ENCODE data around the gene MINDY4.

MINDY4 gene

DNA sequence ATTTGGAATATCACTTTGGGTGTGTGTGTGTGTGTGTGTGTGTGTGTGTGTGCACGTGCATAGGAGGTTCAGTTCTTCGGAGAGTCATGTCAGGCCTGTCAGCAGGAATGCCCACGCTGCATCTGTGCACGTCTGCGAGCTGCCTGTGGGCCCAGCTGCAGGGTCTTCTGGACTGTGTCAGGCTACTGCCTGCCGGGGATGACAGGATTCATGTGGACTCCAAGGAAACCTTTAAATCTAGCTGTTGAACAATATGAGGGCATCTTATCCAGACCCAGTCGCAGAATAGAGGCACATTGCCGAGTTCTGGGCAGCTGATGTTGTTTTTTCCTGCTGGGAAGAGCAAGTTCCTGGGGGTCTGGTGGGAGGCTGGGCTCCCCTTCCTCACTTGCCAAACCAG is 159.4 kb downstream of the MINDY4 start:
- no peak for DNase-seq (ENCODE audit: low read depth in 2 of 2)

- DNase-seq (ENCODE audit: low read depth in 2 of 2) = no peak
Observed at GRCh38 chr7:30931161-30931928, 160.1 kb downstream of the MINDY4 start.

DNA sequence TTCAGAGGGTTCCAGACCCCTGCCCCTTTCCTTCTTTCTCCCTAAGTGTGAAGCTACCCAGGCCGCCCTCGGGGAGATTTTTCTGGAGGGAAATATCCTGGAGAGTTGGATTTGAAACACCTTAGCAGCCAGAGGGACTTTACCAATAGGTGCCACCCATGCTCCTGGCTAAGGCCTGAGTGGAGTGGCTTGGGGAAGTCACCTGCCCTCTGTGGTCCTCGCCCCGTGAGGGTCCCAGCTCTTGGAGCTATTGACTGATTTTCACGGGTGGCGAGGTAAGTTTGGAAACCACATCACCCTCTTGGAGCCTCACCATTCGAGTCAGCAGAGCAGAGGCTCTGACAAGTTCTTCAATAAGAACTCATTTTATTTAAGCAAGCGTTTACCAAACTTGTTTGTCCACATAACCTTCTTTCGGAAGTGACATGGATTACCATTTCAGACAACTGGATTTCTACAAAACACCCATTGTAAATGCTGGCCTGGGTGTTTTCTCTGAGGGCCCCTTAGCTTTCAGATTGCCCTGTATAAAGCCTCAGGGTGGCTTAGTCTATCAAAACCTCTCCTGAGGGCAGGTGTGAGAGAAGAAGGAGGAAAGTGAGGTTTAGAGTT is 160.8 kb downstream of the MINDY4 start:
- no peak for DNase-seq (ENCODE audit: low read depth in 2 of 2)

GRCh38 chr7:30932562-30932961 is 161.3 kb downstream of the MINDY4 start:
- no peak for DNase-seq (ENCODE audit: low read depth in 2 of 2)

- no peak for DNase-seq (ENCODE audit: low read depth in 2 of 2)
Observed at GRCh38 chr7:30933124-30933974, 162.1 kb downstream of the MINDY4 start.

GRCh38 chr7:30934225-30934624 is 163.0 kb downstream of the MINDY4 start:
- no peak for DNase-seq (ENCODE audit: low read depth in 2 of 2)

- no peak for DNase-seq (ENCODE audit: low read depth in 2 of 2)
Observed at GRCh38 chr7:30934732-30935568, 163.7 kb downstream of the MINDY4 start.

- DNase-seq (ENCODE audit: low read depth in 2 of 2) = no peak
Observed at GRCh38 chr7:30935569-30935877, 164.3 kb downstream of the MINDY4 start.

DNA sequence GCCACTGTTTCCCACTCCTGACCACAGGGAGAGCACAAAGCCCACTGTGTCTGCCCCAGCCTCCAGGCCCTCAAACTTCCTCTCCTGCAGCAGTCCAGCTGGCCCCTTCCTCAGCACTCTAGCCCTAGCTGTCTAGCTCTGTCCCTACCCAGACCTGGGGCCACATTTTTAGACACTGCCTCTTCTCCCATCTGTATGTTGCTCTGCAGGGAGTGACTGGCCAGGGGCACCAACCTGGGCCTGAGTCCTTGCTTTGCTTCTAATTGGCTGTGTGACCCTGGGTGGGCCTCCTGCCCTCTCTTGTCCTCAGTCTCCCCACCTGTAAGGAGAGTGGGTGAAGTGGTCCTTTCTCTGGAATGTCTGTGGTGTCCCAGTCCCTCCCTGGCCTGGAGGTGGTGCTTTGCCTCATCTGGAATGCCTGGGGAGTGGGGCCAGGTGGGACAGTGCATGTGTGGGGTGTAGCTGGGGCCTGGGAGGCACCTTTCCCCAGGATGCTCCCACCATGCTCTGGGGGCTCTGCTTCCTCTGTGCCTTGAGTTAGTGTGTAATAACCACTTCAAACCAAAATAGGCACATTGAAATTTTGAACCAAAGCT is 165.5 kb downstream of the MINDY4 start:
- no peak for DNase-seq (ENCODE audit: low read depth in 2 of 2)

DNA sequence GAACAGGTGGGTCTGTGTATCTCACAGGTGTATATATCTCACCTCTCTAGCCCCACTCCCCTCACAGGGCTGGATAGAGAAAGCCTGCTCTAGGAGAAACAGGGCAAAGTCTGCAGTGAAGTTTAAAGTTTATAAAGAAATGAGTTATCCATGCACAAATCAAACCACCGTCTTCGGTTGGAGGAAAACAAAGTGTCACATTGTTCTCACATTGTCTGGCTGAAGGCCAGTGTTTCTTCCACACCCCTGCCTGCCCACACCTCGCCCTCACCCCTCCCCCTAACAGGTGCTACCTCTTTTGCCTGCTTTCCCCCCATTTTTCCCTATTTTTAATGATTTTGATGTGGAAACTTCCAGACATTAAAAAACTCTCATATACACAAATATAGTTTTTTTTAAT is 166.2 kb downstream of the MINDY4 start:
- no peak for DNase-seq (ENCODE audit: low read depth in 2 of 2)

DNA sequence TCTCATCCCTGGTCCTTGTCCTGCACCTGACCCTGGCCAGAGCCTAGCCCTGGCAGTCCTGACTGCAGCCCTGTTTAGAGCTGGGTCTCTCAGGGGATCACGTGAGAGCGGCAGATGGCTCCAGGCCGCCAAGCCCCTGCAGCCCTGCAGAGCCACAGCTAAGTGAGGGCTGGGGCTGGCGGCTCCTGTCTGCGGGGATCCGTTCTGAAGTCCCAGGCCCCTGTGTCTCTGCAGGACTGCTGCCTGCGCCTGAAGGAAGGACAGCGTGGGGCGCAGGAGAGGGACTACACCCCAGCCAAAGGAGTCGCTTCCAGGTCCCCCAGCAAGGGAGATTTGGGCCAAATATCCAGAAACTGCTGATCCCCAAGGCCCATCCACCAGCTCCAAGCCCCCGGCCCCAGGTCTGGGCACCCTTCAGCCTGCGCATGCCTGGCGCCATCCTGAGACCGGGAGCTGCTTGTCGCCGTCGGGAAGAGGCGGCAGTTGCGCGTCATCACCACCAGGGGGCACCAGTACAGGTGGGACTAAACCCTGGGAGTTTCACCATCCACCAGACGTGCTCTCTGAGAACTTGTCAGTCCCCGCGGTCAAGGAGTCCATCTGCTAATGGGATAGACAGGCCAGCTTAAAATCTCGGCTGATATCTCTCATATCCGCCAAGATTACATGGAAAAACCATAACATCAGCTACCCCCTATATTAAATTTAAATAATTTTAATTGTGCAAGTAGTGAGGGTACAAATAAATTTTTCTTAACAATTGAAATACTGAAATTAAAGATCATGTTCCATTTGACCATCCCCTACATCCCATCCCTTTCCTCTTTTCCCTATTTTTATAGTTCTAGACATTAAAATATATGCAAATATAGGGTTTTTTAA is 167.5 kb downstream of the MINDY4 start:
- peak; percentile 42 to 72 for DNase-seq (ENCODE audit: low read depth in 2 of 2)

GRCh38 chr7:30941582-30942323 is 170.5 kb downstream of the MINDY4 start:
- no peak for DNase-seq (ENCODE audit: low read depth in 2 of 2)
